Measurements from ENCODE around the gene MFSD2A.
A peak's percentile ranks its signal among the peaks of the same experiment; 100 is the strongest.
"Not testable (repeated sequence)": the region's sequence is repeated elsewhere in the genome, so short reads cannot be mapped to it uniquely, and the experiment has no call there.

Gene MFSD2A

GRCh38 chr1:39954870-39955546 lies at the start of gene MFSD2A:
MFSD2A (plus strand) TSS chr1:39955145; CDS start chr1:39955293, 148 bp downstream.
- peak; percentile 95 for TF ChIP-seq POLR2A (IDR thresholded peaks at IDR 0.05; ENCODE audit: low read depth, low read length)
- FAIRE-seq: no peak
- peak; percentile 86 for DNase-seq (ENCODE audit: insufficient read length, low spot score)

DNA sequence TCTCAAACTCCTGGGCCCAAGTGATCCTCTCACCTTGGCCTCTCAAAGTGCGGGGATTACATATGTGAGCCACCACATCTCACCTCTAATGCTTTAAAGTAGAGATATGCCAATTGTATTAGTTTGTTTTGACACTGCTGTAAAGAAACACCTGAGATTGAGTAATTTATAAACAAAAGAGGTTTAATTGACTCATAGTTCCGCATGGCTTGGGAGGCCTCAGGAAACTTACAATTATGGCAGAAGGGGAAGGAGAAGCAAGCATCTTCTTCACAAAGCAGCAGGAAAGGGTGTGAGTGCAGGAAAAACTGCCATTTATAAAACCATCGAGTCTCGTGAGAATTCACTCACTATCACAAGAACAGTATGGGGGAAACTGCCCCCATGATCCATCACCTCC lies 49.8 kb upstream of the MFSD2A start:
- DNase-seq (ENCODE audit: insufficient read length, low spot score): no peak
- TF ChIP-seq POLR2A (IDR thresholded peaks at IDR 0.05; ENCODE audit: low read depth, low read length): no peak
- FAIRE-seq: no peak

GRCh38 chr1:39907528-39908453 lies 47.2 kb upstream of the MFSD2A start:
- FAIRE-seq: no peak
- no peak for DNase-seq (ENCODE audit: insufficient read length, low spot score)
- TF ChIP-seq POLR2A (IDR thresholded peaks at IDR 0.05; ENCODE audit: low read depth, low read length): no peak

DNA sequence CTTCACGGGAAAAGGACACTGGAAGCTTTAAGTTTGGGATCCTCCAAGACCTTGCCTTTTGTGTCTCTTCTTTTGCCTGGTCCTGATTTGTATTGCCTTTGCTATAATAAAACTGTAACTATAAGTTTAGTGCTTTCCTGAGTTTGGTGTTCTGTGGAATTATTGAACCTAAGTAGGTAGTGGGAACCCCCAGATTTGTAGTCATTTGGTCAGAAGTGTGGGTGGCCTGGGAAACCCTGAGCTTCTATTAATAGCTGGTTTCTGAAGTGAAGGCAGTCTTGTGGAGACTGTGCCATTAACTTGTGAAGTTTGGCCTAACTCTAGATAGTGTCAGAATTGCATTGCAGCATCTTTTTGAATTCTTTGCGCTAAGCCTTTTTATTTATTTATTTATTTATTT lies 46.4 kb upstream of the MFSD2A start:
- no peak for TF ChIP-seq POLR2A (IDR thresholded peaks at IDR 0.05; ENCODE audit: low read depth, low read length)
- FAIRE-seq: no peak
- DNase-seq (ENCODE audit: insufficient read length, low spot score): no peak

DNA sequence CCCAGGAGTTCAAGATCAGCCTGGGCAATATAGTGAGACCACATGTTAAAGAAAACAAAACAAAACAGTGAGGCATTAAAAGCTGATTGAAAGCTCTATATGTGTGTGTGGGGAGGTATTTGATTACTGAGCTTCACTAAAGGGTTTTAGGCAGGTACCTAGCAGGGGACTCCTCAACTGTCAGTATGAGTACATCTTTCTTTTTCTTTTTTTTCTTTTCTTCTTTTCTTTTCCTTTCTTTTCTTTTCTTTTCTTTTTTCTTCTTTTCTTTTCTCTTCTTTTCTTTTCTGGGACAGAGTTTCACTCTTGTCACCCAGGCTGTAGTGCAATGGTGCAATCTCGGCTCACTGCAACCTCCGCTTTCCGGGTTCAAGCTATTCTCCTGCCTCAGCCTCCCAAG lies 44.7 kb upstream of the MFSD2A start:
- TF ChIP-seq POLR2A (IDR thresholded peaks at IDR 0.05; ENCODE audit: low read depth, low read length): no peak
- no peak for DNase-seq (ENCODE audit: insufficient read length, low spot score)
- no peak for FAIRE-seq

DNA sequence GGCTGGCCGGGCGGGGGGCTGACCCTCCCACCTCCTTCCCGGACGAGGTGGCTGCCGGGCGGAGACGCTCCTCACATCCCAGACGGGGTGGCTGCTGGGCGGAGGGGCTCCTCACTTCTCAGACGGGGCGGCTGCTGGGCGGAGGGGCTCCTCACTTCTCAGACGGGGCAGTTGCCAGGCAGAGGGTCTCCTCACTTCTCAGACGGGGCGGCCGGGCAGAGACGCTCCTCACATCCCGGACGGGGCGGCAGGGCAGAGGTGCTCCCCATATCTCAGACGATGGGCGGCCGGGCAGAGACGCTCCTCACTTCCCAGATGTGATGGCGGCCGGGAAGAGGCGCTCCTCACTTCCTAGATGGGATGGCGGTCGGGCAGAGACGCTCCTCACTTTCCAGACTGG lies 41.8 kb upstream of the MFSD2A start:
- not testable (repeated sequence) for DNase-seq (ENCODE audit: insufficient read length, low spot score); FAIRE-seq

DNA sequence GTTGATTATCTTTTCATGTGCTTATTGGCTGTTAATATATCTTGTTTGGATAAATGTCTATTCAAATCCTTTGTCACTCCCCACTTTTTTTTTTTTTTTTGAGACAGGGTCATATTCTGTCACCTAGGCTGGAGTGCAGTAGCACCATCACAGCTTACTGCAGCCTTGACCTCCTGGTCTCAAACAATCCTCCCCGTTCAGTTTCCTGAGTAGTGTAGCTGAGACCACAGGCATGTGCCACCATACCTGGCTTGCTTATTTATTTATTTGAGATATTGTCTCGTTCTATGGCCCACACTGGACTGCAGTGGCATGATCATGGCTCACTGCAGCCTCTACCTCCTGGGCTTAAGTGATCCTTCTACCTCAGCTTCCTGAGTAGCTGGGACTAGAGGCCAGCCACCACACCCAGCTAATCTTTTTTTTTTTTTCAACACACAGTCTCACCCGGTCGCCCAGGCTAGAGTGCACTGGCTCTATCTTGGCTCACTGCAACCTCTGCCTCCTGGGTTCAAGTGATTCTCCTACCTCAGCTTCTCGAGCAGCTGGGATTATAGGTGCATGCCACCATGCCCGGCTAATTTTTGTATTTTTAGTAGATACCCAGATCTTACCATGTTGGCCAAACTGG lies 39.3 kb upstream of the MFSD2A start:
- FAIRE-seq (no peak), DNase-seq (ENCODE audit: insufficient read length, low spot score) (no peak)
- no peak for TF ChIP-seq POLR2A (IDR thresholded peaks at IDR 0.05; ENCODE audit: low read depth, low read length)

- DNase-seq (ENCODE audit: insufficient read length, low spot score): no peak
- no peak for FAIRE-seq
- no peak for TF ChIP-seq POLR2A (IDR thresholded peaks at IDR 0.05; ENCODE audit: low read depth, low read length)
Observed at GRCh38 chr1:39917825-39918224, 37.1 kb upstream of the MFSD2A start.

DNA sequence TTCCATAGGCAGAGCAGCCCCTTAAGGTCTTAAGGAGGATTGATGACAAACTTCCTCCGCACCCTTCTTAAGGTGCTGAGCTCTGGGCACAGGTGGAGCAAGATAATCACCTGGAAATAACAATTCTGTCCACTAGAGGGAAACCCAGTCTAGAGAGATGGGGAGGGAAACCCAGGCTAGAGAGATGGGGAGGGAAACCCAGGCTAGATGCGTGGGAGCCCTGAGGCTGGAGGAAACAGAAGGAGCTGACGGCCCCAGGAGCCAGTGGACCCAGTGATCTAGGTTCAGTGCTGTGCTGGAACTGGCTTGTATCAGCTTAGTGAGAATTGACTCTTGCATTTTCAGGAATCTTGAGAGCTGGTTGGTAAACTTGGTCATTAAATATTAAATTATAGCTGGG lies 35.4 kb upstream of the MFSD2A start:
- TF ChIP-seq POLR2A (IDR thresholded peaks at IDR 0.05; ENCODE audit: low read depth, low read length): no peak
- no peak for FAIRE-seq

DNA sequence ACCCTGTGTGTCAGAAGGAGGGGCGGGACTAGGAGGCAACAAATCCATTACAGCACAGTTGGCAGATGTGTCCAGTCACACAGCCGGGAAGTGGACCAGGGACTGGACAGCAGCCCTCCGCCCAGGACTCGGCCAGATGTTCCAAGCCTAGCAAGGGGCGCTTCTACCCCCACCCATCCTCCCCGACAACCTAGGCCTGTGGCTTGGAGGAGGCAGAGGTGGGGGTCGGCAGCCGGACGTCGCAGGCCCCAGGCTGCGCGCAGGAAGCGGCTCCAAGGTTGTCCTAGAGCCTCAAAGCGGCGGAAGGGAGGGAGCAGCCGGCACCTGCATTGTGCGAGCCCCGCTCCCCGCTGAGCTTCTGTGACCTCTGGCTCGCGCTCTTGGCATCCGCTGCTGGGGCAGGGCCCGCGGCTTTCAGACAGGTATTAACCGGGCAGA lies 32.7 kb upstream of the MFSD2A start:
- no peak for DNase-seq (ENCODE audit: insufficient read length, low spot score)
- TF ChIP-seq POLR2A (IDR thresholded peaks at IDR 0.05; ENCODE audit: low read depth, low read length): no peak
- FAIRE-seq: no peak

More for the DNA sequence above, 35.4 kb upstream of the MFSD2A start:
- peak; percentile 79 for DNase-seq (ENCODE audit: insufficient read length, low spot score)

DNA sequence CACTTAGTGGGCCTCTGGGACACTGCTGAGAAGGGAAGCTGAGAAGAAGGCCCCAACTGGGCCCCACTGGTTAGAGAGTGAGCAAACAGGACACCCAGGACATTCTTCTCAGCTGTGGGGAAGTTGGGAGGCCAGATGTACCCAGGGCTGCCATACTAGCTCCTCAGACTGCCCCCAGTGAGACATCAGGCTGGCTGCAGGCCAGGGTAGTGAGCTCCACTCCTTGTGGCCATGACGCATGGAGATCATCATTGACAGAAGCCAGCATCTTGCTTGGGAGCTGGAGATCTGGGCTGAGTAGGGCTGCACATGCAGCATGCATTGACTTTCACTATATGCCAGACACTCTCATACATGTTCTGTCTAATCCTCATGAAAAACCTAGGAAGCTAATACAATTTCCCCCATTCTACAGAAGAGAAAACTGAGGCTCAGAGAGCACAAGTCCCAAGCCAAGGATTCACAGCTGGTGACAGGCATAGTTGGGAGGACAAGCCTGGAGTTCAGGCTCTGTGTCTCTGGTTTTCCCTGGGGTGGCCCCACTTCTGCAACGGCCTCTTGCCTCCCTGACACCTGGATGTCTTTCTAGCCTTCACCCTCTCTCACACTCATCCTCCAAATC lies 29.1 kb upstream of the MFSD2A start:
- no peak for FAIRE-seq
- no peak for TF ChIP-seq POLR2A (IDR thresholded peaks at IDR 0.05; ENCODE audit: low read depth, low read length)
- no peak for DNase-seq (ENCODE audit: insufficient read length, low spot score)

GRCh38 chr1:39926343-39926793 lies 28.6 kb upstream of the MFSD2A start:
- no peak for FAIRE-seq
- no peak for DNase-seq (ENCODE audit: insufficient read length, low spot score)
- TF ChIP-seq POLR2A (IDR thresholded peaks at IDR 0.05; ENCODE audit: low read depth, low read length): no peak

DNA sequence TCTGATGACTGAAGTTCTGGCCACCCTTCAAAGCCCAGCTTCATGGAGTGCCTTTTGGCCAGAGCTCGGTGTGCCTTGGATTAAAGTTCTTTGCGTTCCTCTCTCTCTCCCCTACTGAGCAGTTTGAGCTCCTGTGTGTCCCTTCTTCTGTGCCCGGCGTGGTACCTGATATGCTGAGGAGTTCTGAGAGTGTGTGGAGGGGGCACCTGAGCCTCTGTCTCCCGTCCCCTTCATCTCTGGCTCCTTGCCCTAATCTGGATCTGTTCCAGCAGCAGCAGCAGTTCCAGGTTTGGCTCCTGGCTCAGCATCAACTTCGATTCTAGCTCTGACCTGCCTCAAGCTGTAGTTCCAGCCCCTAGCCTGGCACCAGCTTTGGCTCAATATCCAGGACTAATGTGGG lies 28.1 kb upstream of the MFSD2A start:
- FAIRE-seq (no peak), DNase-seq (ENCODE audit: insufficient read length, low spot score) (no peak)
- TF ChIP-seq POLR2A (IDR thresholded peaks at IDR 0.05; ENCODE audit: low read depth, low read length): no peak

- TF ChIP-seq POLR2A (IDR thresholded peaks at IDR 0.05; ENCODE audit: low read depth, low read length): no peak
- no peak for DNase-seq (ENCODE audit: insufficient read length, low spot score)
- no peak for FAIRE-seq
Observed at GRCh38 chr1:39927538-39927937, 27.4 kb upstream of the MFSD2A start.
